Measurements from ENCODE around the gene KLF9.

KLF9 gene

GRCh38 chr9:70435948-70436347, 21.5 kb upstream of the KLF9 start:
- no peak overlapping the region for H3K9ac ChIP-seq (ENCODE audit: low read length)
- H3K9me3 ChIP-seq (ENCODE audit: insufficient read depth, low read length): no peaks in the 10 kb centered on the region
- no peaks in the 10 kb centered on the region for H3K36me3 ChIP-seq (ENCODE audit: low read length)
- H3K4me3 ChIP-seq (ENCODE audit: insufficient read depth, low read length, poor library complexity, severe bottlenecking): no peak overlapping the region
- H3K4me2 ChIP-seq (ENCODE audit: low read depth, low read length, poor library complexity, severe bottlenecking): no peak overlapping the region
- H3K79me2 ChIP-seq (ENCODE audit: insufficient read depth, low read length): no peaks in the 10 kb centered on the region
- H3K27ac ChIP-seq (ENCODE audit: low read depth, low read length): no peak overlapping the region
- H3K27me3 ChIP-seq (ENCODE audit: low read length): no peaks in the 10 kb centered on the region
- no peaks in the 10 kb centered on the region for H3K9me2 ChIP-seq (replicated peaks; ENCODE audit: insufficient read depth, low read length)
- no peaks in the 10 kb centered on the region for H4K20me1 ChIP-seq (ENCODE audit: low read depth, low read length)
- TF ChIP-seq EZH2phosphoT487 (conservative IDR thresholded peaks at IDR 0.05; ENCODE audit: low read length) (no peak), CTCF (IDR thresholded peaks at IDR 0.05; ENCODE audit: insufficient read depth, low read length, poor library complexity, severe bottlenecking) (no peak)
- no peaks in the 10 kb centered on the region for H3F3A ChIP-seq (ENCODE audit: insufficient read depth)
- H2AFZ ChIP-seq (ENCODE audit: low read depth, low read length, severe bottlenecking): no peak overlapping the region

- H3K9me3 ChIP-seq (ENCODE audit: insufficient read depth, low read length): no peaks in the 10 kb centered on the region
- TF ChIP-seq EZH2phosphoT487 (conservative IDR thresholded peaks at IDR 0.05; ENCODE audit: low read length): no peak
- no peak for TF ChIP-seq CTCF (IDR thresholded peaks at IDR 0.05; ENCODE audit: insufficient read depth, low read length, poor library complexity, severe bottlenecking)
- H3K4me3 ChIP-seq (ENCODE audit: insufficient read depth, low read length, poor library complexity, severe bottlenecking): no peak overlapping the region
- H3K36me3 ChIP-seq (ENCODE audit: low read length): no peaks in the 10 kb centered on the region
- no peaks in the 10 kb centered on the region for H3K27me3 ChIP-seq (ENCODE audit: low read length)
- H4K20me1 ChIP-seq (ENCODE audit: low read depth, low read length): no peaks in the 10 kb centered on the region
- no peaks in the 10 kb centered on the region for H3K79me2 ChIP-seq (ENCODE audit: insufficient read depth, low read length)
- no peak overlapping the region for H3K27ac ChIP-seq (ENCODE audit: low read depth, low read length)
- H2AFZ ChIP-seq (ENCODE audit: low read depth, low read length, severe bottlenecking): no peak overlapping the region
- no peaks in the 10 kb centered on the region for H3K9me2 ChIP-seq (replicated peaks; ENCODE audit: insufficient read depth, low read length)
- H3K4me2 ChIP-seq (ENCODE audit: low read depth, low read length, poor library complexity, severe bottlenecking): no peak overlapping the region
- no peaks in the 10 kb centered on the region for H3F3A ChIP-seq (ENCODE audit: insufficient read depth)
- H3K9ac ChIP-seq (ENCODE audit: low read length): no peak overlapping the region
Observed at GRCh38 chr9:70429899-70430298, 15.4 kb upstream of the KLF9 start.

GRCh38 chr9:70428781-70429180, 14.3 kb upstream of the KLF9 start:
- Histone ChIP-seq H3K4me2 (ENCODE audit: low read depth, low read length, poor library complexity, severe bottlenecking) (no peak overlapping the region), H3K9ac (ENCODE audit: low read length) (no peak overlapping the region), H3K27me3 (ENCODE audit: low read length) (no peaks in the 10 kb centered on the region), H2AFZ (ENCODE audit: low read depth, low read length, severe bottlenecking) (no peak overlapping the region), H3K4me3 (ENCODE audit: insufficient read depth, low read length, poor library complexity, severe bottlenecking) (no peak overlapping the region), H4K20me1 (ENCODE audit: low read depth, low read length) (no peaks in the 10 kb centered on the region), H3K27ac (ENCODE audit: low read depth, low read length) (no peak overlapping the region), H3F3A (ENCODE audit: insufficient read depth) (no peaks in the 10 kb centered on the region), H3K9me3 (ENCODE audit: insufficient read depth, low read length) (no peaks in the 10 kb centered on the region), H3K79me2 (ENCODE audit: insufficient read depth, low read length) (no peaks in the 10 kb centered on the region), H3K9me2 (replicated peaks; ENCODE audit: insufficient read depth, low read length) (no peaks in the 10 kb centered on the region), H3K36me3 (ENCODE audit: low read length) (no peaks in the 10 kb centered on the region)
- TF ChIP-seq CTCF (IDR thresholded peaks at IDR 0.05; ENCODE audit: insufficient read depth, low read length, poor library complexity, severe bottlenecking) (no peak), EZH2phosphoT487 (conservative IDR thresholded peaks at IDR 0.05; ENCODE audit: low read length) (no peak)

All from SU-DHL-6 (cell line).